GM18868 (cell line): Measurements from ENCODE around the gene TEX53.

Source experiments
- ATAC-seq: cut with Tn5 transposase; IDR thresholded peaks from one replicate; pipeline ENCODE4 v1.9.1; 2021; ENCODE audit warnings: mild to moderate bottlenecking, moderate library complexity; ENCODE audit not compliant: unreplicated experiment

Gene TEX53

DNA sequence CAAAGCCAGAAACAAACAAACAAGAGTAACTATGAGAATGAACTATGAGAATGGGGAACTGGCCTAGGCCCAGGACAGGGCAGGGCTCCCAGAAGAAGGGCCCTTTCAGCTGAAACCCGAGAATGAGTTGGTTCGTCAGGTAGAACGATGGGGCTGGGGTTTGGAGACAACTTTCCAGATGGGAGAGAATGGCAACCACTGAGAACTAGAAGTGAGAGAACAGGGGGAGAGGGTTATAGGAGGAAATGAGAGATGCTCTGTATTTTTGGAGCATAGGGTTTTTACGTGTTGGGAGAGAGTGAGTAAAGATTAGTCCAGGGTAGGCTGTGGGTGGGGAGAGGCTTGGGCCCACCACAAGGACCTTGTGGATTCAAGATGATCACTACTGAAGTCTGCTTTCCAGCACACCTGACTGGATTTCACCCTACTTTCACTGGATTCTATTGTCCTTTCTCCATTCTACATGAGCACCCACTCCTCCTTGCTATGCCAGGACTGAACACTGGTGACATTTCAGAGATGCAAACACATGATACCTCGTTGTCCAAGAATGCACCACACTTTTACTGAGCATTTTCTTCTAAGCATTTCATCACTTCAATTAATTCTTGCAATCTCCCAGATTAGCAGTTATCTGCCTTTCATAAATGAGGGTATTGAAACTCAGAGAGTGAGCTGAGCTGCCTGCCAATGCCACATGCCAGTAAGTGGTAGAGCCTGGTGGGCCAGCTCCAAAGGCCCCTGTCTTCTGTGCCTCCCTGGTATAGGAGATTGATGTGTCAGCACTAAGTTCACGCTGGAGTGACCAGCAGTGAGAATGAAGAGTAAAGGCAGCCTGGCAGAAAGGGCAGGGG lies 49.7 kb downstream of the TEX53 start:
- ATAC-seq: peak; percentile 54

DNA sequence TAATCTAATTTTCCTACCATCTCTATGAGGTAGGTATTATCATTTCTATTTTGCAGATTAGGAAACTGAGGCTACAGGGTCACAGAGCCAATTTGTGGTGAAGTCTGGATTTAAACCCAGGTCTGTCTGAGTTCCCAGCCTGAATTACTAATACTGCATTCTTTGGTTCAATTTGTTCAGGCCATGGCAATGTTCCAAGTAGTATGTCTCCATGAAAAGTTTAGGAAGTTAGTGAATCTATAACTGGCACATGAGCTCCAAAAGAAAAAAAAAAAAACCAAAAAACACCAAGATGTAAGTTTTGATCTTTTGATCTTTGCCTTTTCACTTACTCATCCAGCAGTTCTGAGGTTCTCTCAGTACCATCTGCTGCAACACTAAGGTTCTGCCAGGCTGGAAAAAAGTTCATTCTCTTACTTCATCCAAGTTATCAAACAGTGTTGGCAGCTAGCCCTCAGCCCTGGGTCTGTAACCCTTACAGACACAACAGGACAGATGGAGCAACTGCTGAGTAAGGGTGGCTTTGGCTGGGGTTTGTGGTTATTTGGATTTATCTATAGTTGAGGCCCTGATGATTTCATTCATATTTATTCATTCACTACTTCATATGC lies 50.9 kb downstream of the TEX53 start:
- ATAC-seq: no peak
